Psoas muscle (tissue), 8 donors: ENCODE measurements around the gene SAMD11. TPM values are rescaled to one million over a fixed set of nuclear protein-coding genes. Genes with fewer than 3 reads are reported as not detected.
A peak's percentile ranks its signal among the peaks of the same experiment; 100 is the strongest.

ENCODE experiments used
- ATAC-seq, 4 donors: fragments of 200-7000 bp; cut with Tn5 transposase; one replicate each; pipeline ENCODE4 v1.9.1; 2020; ENCODE audit warnings: moderate library complexity in 3 of 4, mild to moderate bottlenecking in 2 of 4
- DNase-seq, 2 donors: peaks; one replicate each; pipeline ENCODE4 v3.0.0-alpha.2; 2020
- H3K27ac ChIP-seq: fragments of 200-600 bp; one replicate; pipeline ENCODE4 v1.8.0; 2022
- H3K27me3 ChIP-seq, 3 donors: fragments of 200-600 bp in 1 of 3; one replicate each; pipeline versions ENCODE4 v1.6.1 to v1.8.0; 2013 to 2022; ENCODE audit warnings: low read length in 2 of 3, mild to moderate bottlenecking in 2 of 3, moderate library complexity in 1 of 3; ENCODE audit not compliant: insufficient read depth in 3 of 3
- H3K36me3 ChIP-seq, 2 donors: fragments of 200-600 bp in 1 of 2; one replicate each; pipeline versions ENCODE4 v1.6.1 to v1.8.0; 2013 to 2022; ENCODE audit warnings: low read depth in 1 of 2, mild to moderate bottlenecking in 1 of 2, moderate library complexity in 1 of 2; ENCODE audit not compliant: insufficient read depth in 1 of 2
- H3K4me1 ChIP-seq: fragments of 200-600 bp; one replicate; pipeline ENCODE4 v1.8.0; 2022
- H3K4me3 ChIP-seq: fragments of 200-600 bp; one replicate; pipeline ENCODE4 v1.8.0; 2022; ENCODE audit warnings: mild to moderate bottlenecking
- H3K9me3 ChIP-seq: fragments of 200-600 bp; one replicate; pipeline ENCODE4 v1.8.0; 2022
- CTCF ChIP-seq: fragments of 200-600 bp; IDR thresholded peaks from one replicate; pipeline ENCODE4 v1.8.0; 2022; ENCODE audit warnings: antibody characterized with exemption
- WGBS, 3 donors: extraction: QIAGEN DNeasy Blood & Tissue Kit; methylation state at CpG; one replicate each; pipeline versions ENCODE4 v1.1.6 to v1.1.7; 2013; 5-methylcytosine and 5-hydroxymethylcytosine counted together
- intact Hi-C, 2 donors: fragments of 100-400 bp; cut with DNase I; formaldehyde crosslinking; loops; one replicate each; pipeline versions ENCODE4 v1.11.0 to v1.14.2; 2022
- polyA plus RNA-seq, 3 donors: library from polyadenylated mRNA; stranded (reverse); fragments of 200-250 nt; gene quantifications; one replicate each; pipeline ENCODE4 v1.2.3, GENCODE V29; 2013
- total RNA-seq, 4 donors: library from RNA; stranded (reverse); fragmentation: NEBNext Ultra II Directional in 2 of 4; extraction: Animal tissue kit (Norgen Biotek cat#: 25700) in 2 of 4; gene quantifications; one replicate each; pipeline versions ENCODE4 v1.2.1 to v1.2.4, GENCODE V29; 2021 to 2023
- donor health status: healthy with polysubstance abuse.
- donor health status: DM: no; HTN: no; CAD: no; lungs with moderate emphysema.
- donor health status: Bipolar disorder and iron deficiency.
- donor health status: healthy.
- donor health status: DM: yes; HTN: yes; CAD: no.
- donor health status: DM: no; HTN: no; CAD: no.
- donor health status: DM: no; HTN: no; CAD: no.
- donor health status: DM: yes; HTN: yes; CAD: no.

The SAMD11 gene
- total and polyA plus RNA-seq, 7 donors: 0.28 to 6.9 (median 1.0) TPM; not detected in 1

- TF ChIP-seq CTCF: no peak
- 29 to 47% (median 39%) methylated on average over 31 to 56 of the region's 56 CpGs for WGBS, 3 donors
- peaks cover 21% of the 10 kb centered on the region for H3K4me1 ChIP-seq
Measured at GRCh38 chr1:961132-961669, 37.5 kb downstream of the SAMD11 start.

DNA sequence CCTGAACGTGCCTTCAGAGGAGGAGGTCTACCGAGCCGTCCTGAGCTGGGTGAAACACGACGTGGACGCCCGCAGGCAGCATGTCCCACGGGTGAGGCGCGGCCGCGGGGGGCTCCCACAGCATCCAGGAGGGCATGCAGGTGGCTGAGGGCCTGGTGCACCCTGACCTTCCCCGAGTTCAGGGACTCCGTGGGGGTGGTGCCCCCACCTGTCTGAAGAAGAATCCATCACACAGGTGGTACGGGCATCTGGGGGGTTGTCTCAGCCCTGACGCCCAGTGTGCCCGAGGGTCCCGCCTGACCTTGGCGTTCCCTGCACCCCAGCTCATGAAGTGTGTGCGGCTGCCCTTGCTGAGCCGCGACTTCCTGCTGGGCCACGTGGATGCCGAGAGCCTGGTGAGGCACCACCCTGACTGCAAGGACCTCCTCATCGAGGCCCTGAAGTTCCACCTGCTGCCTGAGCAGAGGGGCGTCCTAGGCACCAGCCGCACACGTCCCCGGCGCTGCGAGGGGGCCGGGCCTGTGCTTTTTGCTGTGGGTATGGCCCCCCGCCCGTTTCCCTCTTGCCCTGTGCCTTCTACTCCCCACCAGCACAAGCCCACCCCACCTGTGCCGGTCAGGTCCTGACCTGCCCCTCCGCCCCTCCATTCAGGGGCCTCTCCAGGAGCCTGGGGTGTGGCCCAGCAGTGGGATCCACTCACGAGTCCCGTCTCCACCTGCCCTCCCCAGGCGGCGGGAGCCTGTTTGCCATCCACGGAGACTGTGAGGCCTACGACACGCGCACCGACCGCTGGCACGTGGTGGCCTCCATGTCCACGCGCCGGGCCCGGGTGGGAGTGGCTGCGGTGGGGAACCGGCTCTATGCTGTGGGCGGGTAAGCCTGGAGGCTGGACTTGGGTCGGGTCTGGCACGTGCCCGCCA lies 38.9 kb downstream of the SAMD11 start:
- intact Hi-C loops: no loop called here
- peaks cover 0 to 16% (median 3%) of the 10 kb centered on the region in 3 donors for H3K27me3 ChIP-seq
- no peaks in the 10 kb centered on the region for H3K9me3 ChIP-seq
- peaks cover 0 to 12% of the 10 kb centered on the region in 2 donors for H3K36me3 ChIP-seq
- H3K27ac ChIP-seq: no peak overlapping the region
- WGBS, 3 donors: 93 to 95% (median 94%) methylated on average over 55 to 57 of the region's 57 CpGs
- H3K4me3 ChIP-seq: no peak overlapping the region
- ATAC-seq (no peak), DNase-seq (no peak)
- H3K4me1 ChIP-seq: peaks cover 28% of the 10 kb centered on the region
- TF ChIP-seq CTCF: no peak

More at GRCh38 chr1:961132-961669, 37.5 kb downstream of the SAMD11 start:
- Histone ChIP-seq H3K4me3 (peak overlapping the region; percentile 86), H3K9me3 (no peaks in the 10 kb centered on the region), H3K27ac (no peak overlapping the region), H3K27me3 (peaks cover 0 to 4% (median 0%) of the 10 kb centered on the region in 3 donors), H3K36me3 (peaks cover 0 to 19% of the 10 kb centered on the region in 2 donors)
- DNase-seq: no peak
- intact Hi-C loops: no loop called here
- no peak for ATAC-seq

- no peak for DNase-seq
- WGBS, 3 donors: 87 to 91% (median 90%) methylated on average over 16 of the region's 16 CpGs
- no peak for TF ChIP-seq CTCF
Measured at GRCh38 chr1:963301-963651, 39.6 kb downstream of the SAMD11 start.

DNA sequence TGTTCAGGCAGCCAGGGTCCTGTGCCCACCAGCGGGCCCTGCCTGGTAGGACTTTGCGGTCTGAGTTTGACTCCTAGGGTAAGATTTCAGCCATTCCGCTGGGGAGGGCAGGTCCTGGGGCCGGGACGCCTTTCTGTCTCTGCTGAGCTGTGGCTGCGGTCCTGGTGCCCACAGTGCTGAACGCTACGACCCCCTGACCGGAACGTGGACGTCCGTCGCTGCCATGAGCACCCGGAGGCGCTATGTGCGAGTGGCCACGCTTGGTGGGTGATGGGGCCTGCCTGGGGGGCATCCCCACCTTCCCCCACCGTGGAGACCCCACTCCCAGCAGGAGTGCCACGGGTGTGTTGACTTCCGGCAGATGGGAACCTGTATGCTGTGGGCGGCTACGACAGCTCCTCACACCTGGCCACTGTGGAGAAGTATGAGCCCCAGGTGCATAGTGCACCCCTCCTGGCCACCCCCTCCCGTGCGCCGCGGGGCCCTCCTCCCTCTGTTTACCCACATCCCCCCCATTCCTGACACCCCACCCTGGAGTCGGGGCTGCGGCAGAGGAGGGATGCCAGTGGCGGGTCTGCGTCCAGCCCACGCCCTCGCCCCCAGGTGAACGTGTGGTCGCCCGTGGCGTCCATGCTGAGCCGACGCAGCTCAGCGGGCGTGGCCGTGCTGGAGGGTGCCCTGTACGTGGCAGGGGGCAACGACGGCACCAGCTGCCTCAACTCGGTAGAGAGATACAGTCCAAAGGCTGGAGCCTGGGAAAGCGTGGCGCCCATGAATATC lies 40.2 kb downstream of the SAMD11 start:
- intact Hi-C loops: no loop called here
- no peaks in the 10 kb centered on the region for H3K9me3 ChIP-seq
- no peak for DNase-seq

More at GRCh38 chr1:963301-963651, 39.6 kb downstream of the SAMD11 start:
- Histone ChIP-seq H3K9me3 (no peaks in the 10 kb centered on the region), H3K4me3 (no peak overlapping the region), H3K27ac (no peak overlapping the region), H3K27me3 (peaks cover 0 to 22% (median 3%) of the 10 kb centered on the region in 3 donors), H3K4me1 (peaks cover 23% of the 10 kb centered on the region), H3K36me3 (peaks cover 0 to 12% of the 10 kb centered on the region in 2 donors)
- intact Hi-C loops: no loop called here
- ATAC-seq: no peak

More for the DNA sequence above, 40.2 kb downstream of the SAMD11 start:
- peaks cover 0 to 27% (median 5%) of the 10 kb centered on the region in 3 donors for H3K27me3 ChIP-seq
- H3K27ac ChIP-seq: no peak overlapping the region
- no peak for TF ChIP-seq CTCF
- ATAC-seq: no peak
- H3K4me3 ChIP-seq: no peak overlapping the region
- peaks cover 0 to 12% of the 10 kb centered on the region in 2 donors for H3K36me3 ChIP-seq
- WGBS, 3 donors: 89 to 93% (median 91%) methylated on average over 38 to 47 of the region's 47 CpGs
- H3K4me1 ChIP-seq: peaks cover 21% of the 10 kb centered on the region
